Measurements from ENCODE around the gene NCK2.

DNA sequence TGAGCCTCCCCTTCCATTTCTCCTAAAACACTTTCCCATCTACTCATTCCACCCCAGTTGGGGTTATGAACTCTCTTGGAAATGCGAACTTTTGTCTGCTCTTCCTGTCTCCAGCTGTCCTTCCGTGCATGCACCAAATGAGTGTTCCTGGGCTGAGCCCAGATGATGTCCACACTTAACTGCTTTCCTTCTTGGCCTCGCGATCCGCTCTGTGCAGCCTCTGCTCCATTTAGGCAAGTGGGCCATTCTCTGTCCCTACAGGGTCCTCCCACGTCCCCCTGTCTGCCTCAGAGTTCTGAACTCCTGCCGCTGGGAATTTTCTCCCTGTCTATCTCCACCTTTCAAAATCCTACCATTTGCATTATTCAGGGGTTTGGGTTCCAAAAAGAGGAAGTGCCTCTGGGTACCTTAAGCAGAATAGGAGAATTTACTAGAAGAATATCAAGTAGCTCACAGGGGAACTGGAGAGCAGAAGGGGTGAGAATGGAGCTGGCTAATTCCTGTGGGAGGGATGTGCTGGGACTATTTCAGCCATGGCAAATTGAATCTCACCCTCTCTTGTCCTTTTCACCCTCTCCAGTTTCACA is 4.7 kb upstream of the NCK2 start:
- TF ChIP-seq, protein P1, sequence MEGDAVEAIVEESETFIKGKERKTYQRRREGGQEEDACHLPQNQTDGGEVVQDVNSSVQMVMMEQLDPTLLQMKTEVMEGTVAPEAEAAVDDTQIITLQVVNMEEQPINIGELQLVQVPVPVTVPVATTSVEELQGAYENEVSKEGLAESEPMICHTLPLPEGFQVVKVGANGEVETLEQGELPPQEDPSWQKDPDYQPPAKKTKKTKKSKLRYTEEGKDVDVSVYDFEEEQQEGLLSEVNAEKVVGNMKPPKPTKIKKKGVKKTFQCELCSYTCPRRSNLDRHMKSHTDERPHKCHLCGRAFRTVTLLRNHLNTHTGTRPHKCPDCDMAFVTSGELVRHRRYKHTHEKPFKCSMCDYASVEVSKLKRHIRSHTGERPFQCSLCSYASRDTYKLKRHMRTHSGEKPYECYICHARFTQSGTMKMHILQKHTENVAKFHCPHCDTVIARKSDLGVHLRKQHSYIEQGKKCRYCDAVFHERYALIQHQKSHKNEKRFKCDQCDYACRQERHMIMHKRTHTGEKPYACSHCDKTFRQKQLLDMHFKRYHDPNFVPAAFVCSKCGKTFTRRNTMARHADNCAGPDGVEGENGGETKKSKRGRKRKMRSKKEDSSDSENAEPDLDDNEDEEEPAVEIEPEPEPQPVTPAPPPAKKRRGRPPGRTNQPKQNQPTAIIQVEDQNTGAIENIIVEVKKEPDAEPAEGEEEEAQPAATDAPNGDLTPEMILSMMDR (conservative IDR thresholded peaks at IDR 0.05; ENCODE audit: low read depth, low read length): no peak
- TF ChIP-seq EZH2 (IDR thresholded peaks at IDR 0.05; ENCODE audit: low read length, unreplicated experiment): no peak
